WTC11 (cell line): ENCODE measurements around the gene ZNF438. TPM values are rescaled to one million over a fixed set of nuclear protein-coding genes. Genes with fewer than 3 reads are reported as not detected.

Experiments used
- ATAC-seq: fragments of 200-7000 bp; cut with Tn5 transposase; 2 replicates; pipeline ENCODE4 v1.10.0; 2021; ENCODE audit warnings: mild to moderate bottlenecking, moderate library complexity
- CTCF ChIA-PET: fragments of 300-600 bp; sonication (Branson Sonifier 250); formaldehyde crosslinking; loops from one replicate; lab custom pipeline; 2021; ENCODE audit warnings: antibody characterized with exemption; lab: Charles Lee
- POLR2A ChIA-PET: fragments of 350-600 bp; sonication (Branson Sonifier 250); formaldehyde crosslinking; loops from one replicate; lab custom pipeline; 2021; ENCODE audit warnings: antibody characterized with exemption; lab: Charles Lee
- DNase-seq: peaks from one replicate; pipeline ENCODE4 v3.0.0; 2021; ENCODE audit warnings: low spot score
- H3K27ac Mint-ChIP-seq: 2 replicates; pipeline ENCODE4 v1.8.0; 2021; ENCODE audit warnings: mixed read lengths
- H3K27me3 Mint-ChIP-seq: 2 replicates; pipeline ENCODE4 v1.8.0; 2021; ENCODE audit warnings: low read depth, mild to moderate bottlenecking, moderate library complexity, mixed read lengths
- H3K36me3 Mint-ChIP-seq: 2 replicates; pipeline ENCODE4 v1.8.0; 2021; ENCODE audit warnings: mixed read lengths
- H3K4me1 Mint-ChIP-seq: 2 replicates; pipeline ENCODE4 v1.8.0; 2022; ENCODE audit warnings: mixed read lengths
- H3K4me3 Mint-ChIP-seq: 2 replicates; pipeline ENCODE4 v1.8.0; 2021; ENCODE audit warnings: mild to moderate bottlenecking, moderate library complexity, mixed read lengths
- H3K9me3 Mint-ChIP-seq: 2 replicates; pipeline ENCODE4 v1.8.0; 2021; ENCODE audit warnings: mixed read lengths
- CBFB ChIP-seq: sonication (generic); formaldehyde crosslinking; IDR thresholded peaks from 2 replicates; pipeline ENCODE4 v1.8.1; 2022; ENCODE audit warnings: mild to moderate bottlenecking, low read depth, missing genetic modification reagents
- ELF4 ChIP-seq: sonication (generic); formaldehyde crosslinking; IDR thresholded peaks from 2 replicates; pipeline ENCODE4 v1.8.1; 2022; ENCODE audit warnings: low read depth, mild to moderate bottlenecking, moderate library complexity, missing genetic modification reagents
- ETV6 ChIP-seq: sonication (generic); formaldehyde crosslinking; IDR thresholded peaks from 2 replicates; pipeline ENCODE4 v1.8.1; 2022; ENCODE audit warnings: mild to moderate bottlenecking, missing genetic modification reagents
- FOXJ3 ChIP-seq: sonication (generic); formaldehyde crosslinking; IDR thresholded peaks from 2 replicates; pipeline ENCODE4 v1.9.0; 2021; ENCODE audit warnings: missing genetic modification reagents, mild to moderate bottlenecking, borderline replicate concordance
- GRHL2 ChIP-seq: fragments of 250-450 bp; sonication (Bioruptor Pico); IDR thresholded peaks from 2 replicates; pipeline ENCODE4 v1.8.0; 2022; ENCODE audit warnings: mild to moderate bottlenecking, moderate library complexity; ENCODE audit not compliant: insufficient replicate concordance, severe bottlenecking
- KAT7 ChIP-seq: sonication (generic); formaldehyde crosslinking; IDR thresholded peaks from 2 replicates; pipeline ENCODE4 v1.8.1; 2023; ENCODE audit warnings: missing genetic modification reagents, mild to moderate bottlenecking, borderline replicate concordance
- MYBL2 ChIP-seq: sonication (generic); formaldehyde crosslinking; IDR thresholded peaks from 2 replicates; pipeline ENCODE4 v1.8.1; 2023; ENCODE audit warnings: mild to moderate bottlenecking, moderate library complexity, missing genetic modification reagents
- NFE2L1 ChIP-seq: sonication (generic); formaldehyde crosslinking; IDR thresholded peaks from 2 replicates; pipeline ENCODE4 v1.8.1; 2023; ENCODE audit warnings: missing genetic modification reagents
- NR2C2 ChIP-seq: sonication (generic); formaldehyde crosslinking; IDR thresholded peaks from 2 replicates; pipeline ENCODE4 v1.8.0; 2022; ENCODE audit warnings: mild to moderate bottlenecking, missing genetic modification reagents
- NR3C1 ChIP-seq: sonication (generic); formaldehyde crosslinking; conservative IDR thresholded peaks from 2 replicates; pipeline ENCODE4 v1.8.1; 2023; ENCODE audit warnings: low read depth, mild to moderate bottlenecking, missing genetic modification reagents
- TEAD1 ChIP-seq: sonication (generic); formaldehyde crosslinking; IDR thresholded peaks from 2 replicates; pipeline ENCODE4 v1.8.0; 2022; ENCODE audit warnings: mild to moderate bottlenecking, missing genetic modification reagents
- TEAD4 ChIP-seq: sonication (generic); formaldehyde crosslinking; IDR thresholded peaks from 2 replicates; pipeline ENCODE4 v1.8.0; 2022; ENCODE audit warnings: mild to moderate bottlenecking, missing genetic modification reagents
- ZBTB21 ChIP-seq: sonication (generic); formaldehyde crosslinking; IDR thresholded peaks from 2 replicates; pipeline ENCODE4 v1.8.1; 2023; ENCODE audit warnings: mild to moderate bottlenecking, missing genetic modification reagents, borderline replicate concordance
- ZNF121 ChIP-seq: sonication (generic); formaldehyde crosslinking; IDR thresholded peaks from 2 replicates; pipeline ENCODE4 v1.8.0; 2023; ENCODE audit warnings: missing genetic modification reagents
- ZNF232 ChIP-seq: sonication (generic); formaldehyde crosslinking; IDR thresholded peaks from 2 replicates; pipeline ENCODE4 v1.8.0; 2022; ENCODE audit warnings: mild to moderate bottlenecking, missing genetic modification reagents
- ZNF396 ChIP-seq: fragments of 250-450 bp; sonication (Bioruptor Pico); IDR thresholded peaks from 2 replicates; pipeline ENCODE4 v1.8.0; 2021; ENCODE audit warnings: mild to moderate bottlenecking, moderate library complexity, borderline replicate concordance
- ZNF416 ChIP-seq: fragments of 250-450 bp; sonication (Bioruptor Pico); IDR thresholded peaks from 2 replicates; pipeline ENCODE4 v1.9.0; 2021; ENCODE audit warnings: mild to moderate bottlenecking, inconsistent platforms
- ZNF423 ChIP-seq: fragments of 250-450 bp; sonication (Bioruptor Pico); IDR thresholded peaks from 2 replicates; pipeline ENCODE4 v2.1.2; 2022; ENCODE audit warnings: mild to moderate bottlenecking, moderate library complexity
- total RNA-seq: library from RNA; stranded (reverse); gene quantifications from 3 replicates; pipeline ENCODE4 v1.2.3, GENCODE V29; 2021
- TF ChIP-seq, protein P1 (sequence below): sonication (generic); formaldehyde crosslinking; IDR thresholded peaks from 2 replicates; pipeline ENCODE4 v1.8.1; 2022; ENCODE audit warnings: missing genetic modification reagents, borderline replicate concordance
- TF ChIP-seq, protein P2 (sequence below): sonication (generic); formaldehyde crosslinking; IDR thresholded peaks from 2 replicates; pipeline ENCODE4 v1.8.1; 2023; ENCODE audit warnings: mild to moderate bottlenecking, moderate library complexity, missing genetic modification reagents
- TF ChIP-seq, protein P3 (sequence below): sonication (generic); formaldehyde crosslinking; IDR thresholded peaks from 2 replicates; pipeline ENCODE4 v1.8.1; 2022; ENCODE audit warnings: mild to moderate bottlenecking, missing genetic modification reagents, moderate library complexity, borderline replicate concordance
- TF ChIP-seq, protein P4 (sequence below): sonication (generic); formaldehyde crosslinking; IDR thresholded peaks from 2 replicates; pipeline ENCODE4 v1.8.0; 2022; ENCODE audit warnings: mild to moderate bottlenecking, missing genetic modification reagents
- TF ChIP-seq, protein P5 (sequence below): sonication (generic); formaldehyde crosslinking; IDR thresholded peaks from 2 replicates; pipeline ENCODE4 v1.8.1; 2023; ENCODE audit warnings: mild to moderate bottlenecking, missing genetic modification reagents

ZNF438 gene
- total RNA-seq, 1 experiment from 2014 or later: 1.9 TPM

DNA sequence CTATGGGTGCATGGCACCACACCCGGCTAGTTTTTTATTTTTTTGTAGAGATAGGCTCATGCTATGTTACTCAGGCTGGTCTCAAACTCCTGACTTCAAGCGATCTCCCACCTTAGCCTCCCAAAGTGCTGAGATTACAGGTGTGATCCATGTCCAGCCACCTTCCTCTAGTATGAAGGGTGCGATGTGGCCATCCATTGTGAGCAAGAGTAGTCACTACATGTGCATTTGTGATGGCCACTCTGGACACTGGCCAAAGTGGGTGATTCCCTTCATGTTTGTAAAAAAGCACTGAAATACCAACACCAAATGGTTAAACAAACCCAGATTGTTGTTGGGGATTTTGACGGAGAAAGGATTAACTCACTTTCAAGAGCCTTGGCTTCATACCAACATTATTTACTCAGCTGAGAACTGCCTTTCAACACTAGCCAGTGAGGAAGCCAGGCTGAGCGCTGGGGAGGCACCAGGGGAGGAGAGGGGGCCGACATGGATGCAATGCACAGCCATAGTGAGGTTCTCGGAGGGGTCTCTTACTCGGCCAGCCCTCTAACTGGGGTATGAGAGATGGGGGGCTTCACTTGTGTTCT is 204.0 kb downstream of the ZNF438 start (continued):
- TF ChIP-seq, protein P1, sequence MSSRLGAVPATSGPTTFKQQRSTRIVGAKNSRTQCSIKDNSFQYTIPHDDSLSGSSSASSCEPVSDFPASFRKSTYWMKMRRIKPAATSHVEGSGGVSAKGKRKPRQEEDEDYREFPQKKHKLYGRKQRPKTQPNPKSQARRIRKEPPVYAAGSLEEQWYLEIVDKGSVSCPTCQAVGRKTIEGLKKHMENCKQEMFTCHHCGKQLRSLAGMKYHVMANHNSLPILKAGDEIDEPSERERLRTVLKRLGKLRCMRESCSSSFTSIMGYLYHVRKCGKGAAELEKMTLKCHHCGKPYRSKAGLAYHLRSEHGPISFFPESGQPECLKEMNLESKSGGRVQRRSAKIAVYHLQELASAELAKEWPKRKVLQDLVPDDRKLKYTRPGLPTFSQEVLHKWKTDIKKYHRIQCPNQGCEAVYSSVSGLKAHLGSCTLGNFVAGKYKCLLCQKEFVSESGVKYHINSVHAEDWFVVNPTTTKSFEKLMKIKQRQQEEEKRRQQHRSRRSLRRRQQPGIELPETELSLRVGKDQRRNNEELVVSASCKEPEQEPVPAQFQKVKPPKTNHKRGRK (CRISPR knock-in tag): no peak
- no peak for TF ChIP-seq KAT7 (CRISPR knock-in tag)
- TF ChIP-seq ZNF121: no peak
- TF ChIP-seq GRHL2 (CRISPR knock-in tag): no peak
- no peak for TF ChIP-seq NFE2L1 (CRISPR knock-in tag)
- TF ChIP-seq, protein P2, sequence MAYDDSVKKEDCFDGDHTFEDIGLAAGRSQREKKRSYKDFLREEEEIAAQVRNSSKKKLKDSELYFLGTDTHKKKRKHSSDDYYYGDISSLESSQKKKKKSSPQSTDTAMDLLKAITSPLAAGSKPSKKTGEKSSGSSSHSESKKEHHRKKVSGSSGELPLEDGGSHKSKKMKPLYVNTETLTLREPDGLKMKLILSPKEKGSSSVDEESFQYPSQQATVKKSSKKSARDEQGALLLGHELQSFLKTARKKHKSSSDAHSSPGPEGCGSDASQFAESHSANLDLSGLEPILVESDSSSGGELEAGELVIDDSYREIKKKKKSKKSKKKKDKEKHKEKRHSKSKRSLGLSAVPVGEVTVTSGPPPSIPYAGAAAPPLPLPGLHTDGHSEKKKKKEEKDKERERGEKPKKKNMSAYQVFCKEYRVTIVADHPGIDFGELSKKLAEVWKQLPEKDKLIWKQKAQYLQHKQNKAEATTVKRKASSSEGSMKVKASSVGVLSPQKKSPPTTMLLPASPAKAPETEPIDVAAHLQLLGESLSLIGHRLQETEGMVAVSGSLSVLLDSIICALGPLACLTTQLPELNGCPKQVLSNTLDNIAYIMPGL (CRISPR knock-in tag): no peak
- no peak for TF ChIP-seq ELF4

DNA sequence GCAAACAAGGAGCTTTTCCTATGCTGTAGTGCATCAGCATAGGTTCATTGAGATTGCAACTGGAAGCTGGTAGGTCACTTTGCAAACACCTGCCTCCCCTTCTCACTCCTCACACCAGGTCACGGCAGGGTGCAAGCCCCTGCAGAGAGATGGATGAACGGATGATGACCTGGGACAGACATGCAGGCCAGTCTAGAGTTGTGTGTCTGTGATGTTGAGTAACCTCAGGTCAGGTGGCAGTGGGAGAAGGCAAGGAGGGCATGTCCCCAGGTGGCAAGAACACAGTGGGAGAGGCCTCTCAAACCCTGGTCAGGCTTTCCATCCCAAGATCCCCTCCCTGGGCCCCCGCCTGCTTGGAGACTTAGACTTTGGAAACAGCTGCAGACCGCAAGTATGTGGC is 205.0 kb downstream of the ZNF438 start:
- POLR2A ChIA-PET: no interaction called here
- no peaks in the 10 kb centered on the region for H3K36me3 Mint-ChIP-seq
- no peak; the same call in 1 of the 2 replicates for ATAC-seq
- CTCF ChIA-PET: no interaction called here
- peaks cover 51% of the 10 kb centered on the region for H3K27me3 Mint-ChIP-seq
- H3K4me3 Mint-ChIP-seq: no peak overlapping the region
- H3K27ac Mint-ChIP-seq: no peak overlapping the region
- TF ChIP-seq ZBTB21 (CRISPR knock-in tag) (no peak), MYBL2 (CRISPR knock-in tag) (no peak), ZNF232 (CRISPR knock-in tag) (no peak), ZNF423 (CRISPR knock-in tag) (no peak), TEAD1 (CRISPR knock-in tag) (no peak), NR2C2 (no peak), ZNF416 (CRISPR knock-in tag) (no peak), CBFB (CRISPR knock-in tag) (no peak), NR3C1 (CRISPR knock-in tag) (no peak), FOXJ3 (CRISPR knock-in tag) (no peak), ETV6 (no peak), ZNF121 (no peak), ZNF396 (CRISPR knock-in tag) (no peak), TEAD4 (no peak)
- TF ChIP-seq, protein P3, sequence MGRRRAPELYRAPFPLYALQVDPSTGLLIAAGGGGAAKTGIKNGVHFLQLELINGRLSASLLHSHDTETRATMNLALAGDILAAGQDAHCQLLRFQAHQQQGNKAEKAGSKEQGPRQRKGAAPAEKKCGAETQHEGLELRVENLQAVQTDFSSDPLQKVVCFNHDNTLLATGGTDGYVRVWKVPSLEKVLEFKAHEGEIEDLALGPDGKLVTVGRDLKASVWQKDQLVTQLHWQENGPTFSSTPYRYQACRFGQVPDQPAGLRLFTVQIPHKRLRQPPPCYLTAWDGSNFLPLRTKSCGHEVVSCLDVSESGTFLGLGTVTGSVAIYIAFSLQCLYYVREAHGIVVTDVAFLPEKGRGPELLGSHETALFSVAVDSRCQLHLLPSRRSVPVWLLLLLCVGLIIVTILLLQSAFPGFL: no peak
- TF ChIP-seq, protein P2 (CRISPR knock-in tag): no peak
- TF ChIP-seq, protein P4, sequence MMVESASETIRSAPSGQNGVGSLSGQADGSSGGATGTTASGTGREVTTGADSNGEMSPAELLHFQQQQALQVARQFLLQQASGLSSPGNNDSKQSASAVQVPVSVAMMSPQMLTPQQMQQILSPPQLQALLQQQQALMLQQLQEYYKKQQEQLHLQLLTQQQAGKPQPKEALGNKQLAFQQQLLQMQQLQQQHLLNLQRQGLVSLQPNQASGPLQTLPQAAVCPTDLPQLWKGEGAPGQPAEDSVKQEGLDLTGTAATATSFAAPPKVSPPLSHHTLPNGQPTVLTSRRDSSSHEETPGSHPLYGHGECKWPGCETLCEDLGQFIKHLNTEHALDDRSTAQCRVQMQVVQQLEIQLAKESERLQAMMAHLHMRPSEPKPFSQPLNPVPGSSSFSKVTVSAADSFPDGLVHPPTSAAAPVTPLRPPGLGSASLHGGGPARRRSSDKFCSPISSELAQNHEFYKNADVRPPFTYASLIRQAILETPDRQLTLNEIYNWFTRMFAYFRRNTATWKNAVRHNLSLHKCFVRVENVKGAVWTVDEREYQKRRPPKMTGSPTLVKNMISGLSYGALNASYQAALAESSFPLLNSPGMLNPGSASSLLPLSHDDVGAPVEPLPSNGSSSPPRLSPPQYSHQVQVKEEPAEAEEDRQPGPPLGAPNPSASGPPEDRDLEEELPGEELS (CRISPR knock-in tag): no peak
- TF ChIP-seq, protein P5, sequence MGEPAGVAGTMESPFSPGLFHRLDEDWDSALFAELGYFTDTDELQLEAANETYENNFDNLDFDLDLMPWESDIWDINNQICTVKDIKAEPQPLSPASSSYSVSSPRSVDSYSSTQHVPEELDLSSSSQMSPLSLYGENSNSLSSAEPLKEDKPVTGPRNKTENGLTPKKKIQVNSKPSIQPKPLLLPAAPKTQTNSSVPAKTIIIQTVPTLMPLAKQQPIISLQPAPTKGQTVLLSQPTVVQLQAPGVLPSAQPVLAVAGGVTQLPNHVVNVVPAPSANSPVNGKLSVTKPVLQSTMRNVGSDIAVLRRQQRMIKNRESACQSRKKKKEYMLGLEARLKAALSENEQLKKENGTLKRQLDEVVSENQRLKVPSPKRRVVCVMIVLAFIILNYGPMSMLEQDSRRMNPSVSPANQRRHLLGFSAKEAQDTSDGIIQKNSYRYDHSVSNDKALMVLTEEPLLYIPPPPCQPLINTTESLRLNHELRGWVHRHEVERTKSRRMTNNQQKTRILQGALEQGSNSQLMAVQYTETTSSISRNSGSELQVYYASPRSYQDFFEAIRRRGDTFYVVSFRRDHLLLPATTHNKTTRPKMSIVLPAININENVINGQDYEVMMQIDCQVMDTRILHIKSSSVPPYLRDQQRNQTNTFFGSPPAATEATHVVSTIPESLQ (CRISPR knock-in tag): no peak
- DNase-seq: no peak
- H3K9me3 Mint-ChIP-seq: peaks cover 6% of the 10 kb centered on the region; the same call in 1 of the 2 replicates
- H3K4me1 Mint-ChIP-seq: peaks cover 40% of the 10 kb centered on the region
